Activated CD4-positive, alpha-beta T cell treated with anti-CD3 and anti-CD28 coated beads, Interleukin-2, amount 50 U/mL, for 16 hours (primary cell): ENCODE data around the gene TMEM98.
"Not testable (repeated sequence)": the region's sequence is repeated elsewhere in the genome, so short reads cannot be mapped to it uniquely, and the experiment has no call there.

ENCODE experiments used
- DNase-seq: peaks from one replicate; pipeline ENCODE4 v3.0.0-alpha.2; 2020

The TMEM98 gene

DNA sequence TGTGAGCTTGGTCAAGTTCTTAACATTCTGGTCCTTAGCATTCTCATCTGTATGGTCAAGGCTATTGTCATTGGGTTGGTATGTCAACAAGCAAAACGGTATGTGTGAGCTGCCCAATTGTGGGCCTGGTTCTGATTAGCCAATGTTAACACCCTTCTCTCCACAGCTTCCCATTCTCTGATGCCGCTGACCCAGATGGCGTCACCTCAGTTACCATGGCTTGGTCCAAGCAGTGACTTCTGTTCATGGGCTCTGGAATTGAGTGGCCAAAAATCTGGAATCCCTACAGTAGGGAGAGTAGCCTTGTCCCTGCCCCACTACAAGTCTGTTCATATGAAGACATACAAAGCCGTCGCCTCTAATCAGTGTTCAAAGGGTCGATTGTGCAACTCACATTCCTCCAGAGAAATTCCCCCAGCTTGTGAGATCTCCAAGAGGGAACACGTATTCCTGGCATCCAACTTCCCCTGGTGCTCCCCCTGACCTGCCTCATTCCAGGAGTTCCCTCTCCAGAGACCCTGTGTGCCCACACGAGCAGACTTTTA is 15.8 kb downstream of the TMEM98 start:
- DNase-seq, result no peak

DNA sequence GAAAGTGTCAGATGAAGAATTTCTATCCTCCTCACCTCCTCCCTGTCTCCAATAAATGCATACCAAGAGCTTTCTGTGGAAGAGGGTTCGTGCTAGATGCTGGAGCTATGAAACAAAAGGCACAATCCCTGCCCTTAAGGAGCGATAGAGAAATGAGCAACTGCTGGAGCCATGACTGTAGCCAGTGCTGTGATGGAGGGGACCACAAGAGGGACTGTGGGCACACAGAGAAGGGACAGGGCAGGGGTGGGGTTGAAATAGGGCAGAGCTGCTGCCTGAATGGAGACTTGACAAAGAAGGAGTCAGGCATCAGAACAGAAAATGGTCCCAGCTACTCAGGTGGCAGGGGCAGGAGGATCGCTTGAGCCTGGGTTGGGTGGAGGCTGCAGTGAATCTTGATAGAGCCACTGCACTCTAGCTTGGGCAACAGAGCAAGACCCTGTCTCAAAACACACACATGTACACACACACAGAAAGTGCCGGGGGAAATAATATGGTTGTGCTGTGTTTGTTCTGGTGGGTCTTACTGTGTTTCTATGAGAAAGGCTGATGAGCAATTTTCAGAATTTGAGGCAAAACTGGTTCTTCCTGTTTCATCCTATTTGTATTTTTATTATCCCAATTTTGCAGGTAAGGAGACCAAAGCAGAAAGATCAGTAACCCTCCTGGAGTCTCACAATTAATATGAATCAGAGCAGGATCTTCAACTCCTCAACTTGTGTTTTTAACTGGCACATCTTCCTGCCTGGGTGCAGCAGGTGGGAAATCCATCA is 16.5 kb downstream of the TMEM98 start:
- no peak for DNase-seq

DNA sequence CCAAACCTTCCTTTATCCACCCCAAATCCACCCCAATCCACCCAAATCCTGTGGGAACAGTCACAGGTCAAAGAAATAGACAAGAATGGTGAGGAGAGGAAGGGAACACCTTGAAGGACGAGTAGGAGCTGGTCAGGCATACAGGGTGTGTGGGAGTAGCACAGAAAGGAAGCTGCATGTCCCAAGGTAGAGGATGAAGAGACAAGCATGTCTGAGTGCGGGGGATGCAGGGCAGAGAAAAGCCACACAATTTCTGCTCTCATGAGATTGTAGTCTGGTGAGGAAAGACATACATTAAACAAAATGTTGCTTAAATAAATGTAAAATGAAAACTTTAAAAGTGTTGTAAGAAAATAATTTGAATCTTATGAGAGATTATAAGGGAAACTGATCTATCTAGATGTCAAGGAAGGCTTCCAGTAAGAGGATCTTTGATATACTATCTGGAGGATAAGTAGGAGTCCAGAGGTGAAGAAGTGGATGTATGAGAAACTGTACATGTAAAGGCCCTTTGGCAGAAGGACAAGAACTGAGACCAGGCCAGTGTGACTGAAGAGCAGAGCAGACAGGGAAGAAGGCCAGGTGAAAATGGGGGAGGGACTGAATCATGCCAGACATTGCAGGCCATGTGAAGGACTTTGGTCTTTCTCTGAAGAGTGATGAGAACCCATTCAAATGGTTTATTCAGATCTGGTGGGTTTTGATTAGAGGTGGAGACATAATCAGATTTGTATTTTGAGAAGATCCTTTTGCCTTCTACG is 18.6 kb downstream of the TMEM98 start:
- DNase-seq, result no peak

DNA sequence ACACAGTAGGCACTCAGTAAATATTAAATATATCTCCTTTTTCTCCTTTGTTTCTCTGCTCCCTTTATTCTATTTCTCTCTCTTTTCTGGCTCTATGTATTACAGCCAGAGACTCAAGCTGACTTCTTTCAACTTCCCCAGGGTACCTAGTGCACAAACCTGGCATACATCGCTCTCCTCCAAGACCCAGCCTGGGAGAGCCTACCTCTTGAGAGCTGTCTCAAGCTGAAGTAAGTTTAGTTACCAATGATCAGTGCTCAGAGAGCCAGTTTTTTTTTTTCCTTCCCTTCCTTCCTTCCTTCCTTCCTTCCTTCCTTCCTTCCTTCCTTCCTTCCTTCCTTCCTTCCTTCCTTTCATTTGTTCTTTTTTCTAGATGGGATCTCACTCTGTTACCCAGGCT is 19.8 kb downstream of the TMEM98 start:
- no peak for DNase-seq

DNA sequence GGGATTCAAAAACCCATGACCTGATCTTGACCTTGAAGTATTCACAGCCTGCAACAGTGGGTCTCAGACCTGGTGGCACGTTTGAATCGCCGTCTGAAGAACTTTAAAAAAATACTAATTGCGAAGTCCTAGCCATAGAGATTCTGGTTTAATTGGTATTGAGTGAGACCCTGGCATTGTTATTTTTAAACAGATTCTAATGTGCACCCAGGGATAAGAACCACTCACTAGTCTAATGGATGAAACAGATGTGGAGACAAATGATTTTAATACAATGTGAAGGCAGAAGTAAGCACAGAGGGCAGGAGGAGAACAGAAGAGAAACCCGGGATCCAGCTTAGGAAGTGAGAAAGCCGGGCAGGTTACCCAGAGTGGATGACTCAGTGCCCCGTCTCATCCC is 21.2 kb downstream of the TMEM98 start:
- DNase-seq, result no peak

DNA sequence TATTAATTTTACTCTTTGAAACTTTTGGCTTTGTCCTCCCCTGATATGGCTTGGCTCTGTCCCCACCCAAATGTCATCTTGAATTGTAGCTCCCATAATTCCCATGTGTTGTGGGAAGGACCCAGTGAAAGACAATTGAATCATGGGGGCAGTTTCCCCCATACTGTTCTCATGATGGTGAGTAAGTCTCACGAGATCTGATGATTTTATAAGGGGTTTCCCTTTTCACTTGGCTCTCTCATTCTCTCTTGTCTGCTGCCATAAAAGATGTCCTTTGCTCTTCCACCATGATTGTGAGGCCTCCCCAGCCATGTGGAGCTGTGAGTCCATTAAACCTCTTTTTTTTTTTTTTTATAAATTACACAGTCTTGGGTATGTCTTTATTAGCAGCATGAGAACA is 24.5 kb downstream of the TMEM98 start:
- DNase-seq, result not testable (repeated sequence)

DNA sequence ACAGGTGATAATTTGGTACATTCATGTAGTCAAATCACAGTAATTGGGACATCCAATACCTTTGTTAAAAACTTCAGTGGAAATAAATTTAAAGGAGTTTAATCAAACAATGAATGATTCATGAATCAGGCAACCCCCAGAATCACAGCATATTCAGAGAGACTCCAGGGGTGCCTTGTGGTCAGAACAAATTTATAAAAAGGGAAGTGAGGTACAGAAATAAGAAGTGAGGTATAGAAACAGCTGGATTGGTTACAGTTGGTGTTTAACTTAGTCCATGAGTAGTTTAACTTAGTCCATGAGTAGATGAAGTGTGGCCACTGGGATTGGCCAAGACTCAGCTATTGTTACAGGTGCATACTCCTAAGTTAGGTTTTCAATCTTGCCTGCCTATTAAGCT is 25.1 kb downstream of the TMEM98 start:
- DNase-seq, result no peak

DNA sequence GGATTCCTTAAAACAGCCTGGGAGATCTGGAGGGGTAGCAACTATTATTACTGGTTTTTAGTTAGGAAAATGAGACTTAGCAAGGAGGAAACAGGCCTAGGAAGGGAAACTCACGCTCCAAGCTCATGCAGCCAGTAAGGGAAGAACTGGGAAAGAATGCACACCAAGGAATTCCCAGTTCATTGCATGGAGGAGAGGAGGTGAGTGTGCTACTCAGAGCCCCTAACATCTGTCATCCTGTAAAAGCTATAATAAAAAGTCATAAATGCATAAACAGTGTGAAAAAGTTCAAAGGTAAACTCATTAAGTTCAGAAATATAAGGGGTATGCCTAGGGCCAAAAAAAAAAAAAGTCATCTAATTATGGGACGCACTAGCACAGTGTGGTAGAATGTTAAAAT is 25.9 kb downstream of the TMEM98 start:
- no peak for DNase-seq

DNA sequence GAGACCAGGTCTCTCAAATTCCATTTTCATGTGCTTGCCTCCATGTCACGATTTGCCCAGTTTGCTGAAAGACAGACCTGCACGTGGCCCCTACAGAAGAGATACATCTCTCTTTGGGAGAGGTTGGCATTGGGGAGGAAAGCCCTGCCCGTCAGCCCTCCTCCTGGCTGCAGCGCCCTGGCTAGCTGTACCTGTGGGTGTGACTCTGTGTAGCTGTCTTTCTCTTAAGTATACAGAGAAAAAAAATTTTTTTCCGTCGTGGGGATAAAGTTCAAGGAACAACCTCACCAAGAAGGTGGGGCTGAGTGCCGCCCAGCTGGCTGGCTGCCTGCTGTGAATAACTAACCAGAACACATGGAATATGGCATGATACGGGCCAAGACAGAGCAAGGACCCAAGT is 26.5 kb downstream of the TMEM98 start:
- DNase-seq, result no peak

DNA sequence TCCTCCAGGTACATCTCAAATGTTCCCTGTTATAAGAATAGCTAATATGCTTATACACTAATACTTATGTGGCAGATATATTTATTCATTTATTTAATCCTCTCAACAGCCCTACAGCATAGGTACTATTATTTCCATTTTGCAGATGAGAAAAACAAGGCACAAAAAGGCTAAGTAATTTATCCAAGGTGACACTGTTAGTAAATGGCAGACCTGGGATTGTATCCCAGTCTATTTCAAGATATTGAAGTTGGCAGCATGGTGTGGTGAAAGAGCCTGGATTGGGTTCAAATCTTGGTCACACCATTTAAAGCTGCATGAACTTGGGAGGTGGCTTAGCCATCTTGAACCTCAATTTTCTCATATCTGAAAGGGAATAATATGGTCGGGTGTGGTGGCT is 27.2 kb downstream of the TMEM98 start:
- no peak for DNase-seq

DNA sequence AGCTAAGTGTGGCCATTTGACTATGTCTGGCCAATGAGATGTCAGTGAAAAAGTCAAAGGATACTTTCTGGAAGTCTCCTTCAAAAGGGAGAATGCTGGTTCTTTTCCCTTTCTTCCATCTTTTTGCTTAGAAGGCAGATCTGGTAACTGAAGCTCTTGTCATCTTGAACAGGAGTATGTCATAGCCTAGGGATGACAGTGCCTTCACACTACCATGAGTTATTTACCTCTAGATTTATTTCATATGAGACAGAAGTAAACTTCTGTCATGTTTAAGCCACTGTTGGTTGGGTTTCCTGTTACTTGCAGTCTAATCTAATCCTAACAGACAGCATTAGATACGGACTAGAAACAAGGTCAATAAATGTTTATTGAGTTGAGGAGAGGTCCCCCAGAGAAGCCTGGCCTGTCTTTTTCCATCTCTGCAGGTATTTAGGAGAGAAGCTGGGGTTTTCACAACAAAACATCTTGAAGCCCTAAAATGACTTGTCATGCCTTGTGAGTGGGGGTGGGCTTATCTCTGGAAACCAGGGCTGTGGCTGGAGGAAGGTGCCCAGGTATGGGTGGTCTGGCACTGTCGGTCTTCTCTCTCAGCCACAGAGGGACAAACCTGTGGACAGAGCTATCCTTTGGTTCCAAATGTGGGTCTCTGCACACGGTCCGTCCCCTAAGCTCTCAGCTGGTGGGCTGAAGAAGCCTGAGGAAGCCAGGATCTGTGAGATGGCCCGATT is 28.5 kb downstream of the TMEM98 start:
- DNase-seq, result no peak

DNA sequence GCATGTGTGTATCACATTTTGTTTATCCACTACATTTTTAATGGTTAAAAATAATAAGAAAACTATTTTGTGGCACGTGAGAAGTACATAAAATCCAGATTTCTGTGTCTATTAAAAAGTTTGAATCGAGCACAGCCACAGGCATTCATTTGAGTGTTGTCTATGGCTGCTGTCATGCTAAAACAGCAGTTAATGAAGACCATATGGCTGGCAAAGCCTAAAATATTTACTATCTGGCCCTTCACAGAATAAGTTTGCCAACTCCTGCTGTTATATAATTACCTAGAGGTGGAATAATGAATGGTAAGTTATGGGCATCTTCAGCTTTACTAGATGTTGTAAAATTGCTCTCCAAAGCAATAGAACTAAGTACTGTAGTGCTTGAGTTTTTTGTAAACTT is 30.5 kb downstream of the TMEM98 start:
- DNase-seq, result no peak

DNA sequence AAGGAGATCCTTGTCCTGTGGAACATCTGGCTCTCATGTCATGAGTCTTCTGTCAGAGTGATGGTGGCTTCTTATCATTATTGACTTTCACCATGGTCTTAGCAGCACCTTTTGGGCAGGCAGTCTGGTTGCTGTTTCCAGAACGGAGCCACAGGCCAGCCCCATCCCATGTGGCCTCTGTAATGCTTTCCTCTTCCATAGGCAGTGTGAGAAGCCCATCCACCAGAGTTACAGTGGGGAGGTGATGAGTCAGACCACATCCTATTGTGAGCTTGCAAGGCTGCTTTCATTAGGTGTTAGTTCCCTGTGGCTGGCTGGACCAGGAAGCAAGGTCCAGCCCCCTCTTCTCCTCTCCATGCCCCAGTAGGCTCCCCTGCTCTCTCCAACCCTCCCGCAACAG is 32.9 kb downstream of the TMEM98 start:
- no peak for DNase-seq

DNA sequence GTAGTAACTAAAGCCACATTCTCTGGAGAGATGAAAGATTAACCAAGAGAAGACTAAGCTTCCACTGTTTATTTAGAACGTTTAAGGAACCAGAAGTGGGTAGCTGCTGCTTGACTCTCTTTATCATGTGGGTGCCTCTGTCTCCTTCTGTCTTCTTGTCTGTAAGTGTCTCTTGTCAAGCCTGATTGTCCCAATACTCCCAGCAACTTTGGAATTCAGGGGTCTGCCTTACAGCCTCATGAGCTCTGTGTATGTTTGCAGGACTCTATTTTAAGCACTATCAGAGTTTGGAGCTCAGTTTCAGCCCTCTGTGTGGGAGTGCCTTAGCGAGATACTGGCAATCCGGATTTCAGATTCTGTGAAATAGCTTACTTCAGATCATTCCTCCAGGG is 34.4 kb downstream of the TMEM98 start:
- DNase-seq, result no peak

DNA sequence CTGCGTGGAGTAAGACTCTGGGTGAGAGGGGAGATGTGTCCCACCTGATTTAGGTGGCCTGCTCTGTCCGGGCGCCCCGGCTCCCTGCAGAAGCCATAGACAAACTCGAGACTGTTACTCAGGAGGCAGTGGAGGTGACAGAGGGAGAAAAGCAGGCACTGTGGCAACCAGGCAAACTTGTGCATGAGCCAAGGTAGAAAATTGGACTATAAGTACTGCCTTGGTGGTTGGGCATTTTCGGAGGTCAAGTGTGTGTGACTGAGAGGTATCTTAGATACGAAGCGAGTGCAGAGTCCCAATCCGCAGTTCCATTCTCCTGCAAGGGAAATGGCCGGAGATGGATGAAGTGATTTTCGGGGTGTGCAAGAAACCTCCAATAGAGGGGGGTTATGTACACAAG is 36.6 kb downstream of the TMEM98 start:
- no peak for DNase-seq

DNA sequence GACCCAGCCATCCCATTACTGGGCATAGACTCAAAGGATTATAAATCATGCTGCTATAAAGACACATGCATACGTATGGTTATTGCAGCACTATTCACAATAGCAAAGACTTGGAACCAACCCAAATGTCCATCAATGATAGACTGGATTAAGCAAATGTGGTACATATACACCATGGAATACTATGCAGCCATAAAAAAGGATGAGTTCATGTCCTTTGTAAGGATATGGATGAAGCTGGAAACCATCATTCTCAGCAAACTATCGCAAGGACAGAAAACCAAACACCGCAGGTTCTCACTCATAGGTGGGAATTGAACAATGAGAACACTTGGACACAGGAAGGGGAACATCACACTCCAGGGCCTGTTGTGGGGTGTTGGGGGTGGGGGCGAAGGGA is 41.3 kb downstream of the TMEM98 start:
- not testable (repeated sequence) for DNase-seq

DNA sequence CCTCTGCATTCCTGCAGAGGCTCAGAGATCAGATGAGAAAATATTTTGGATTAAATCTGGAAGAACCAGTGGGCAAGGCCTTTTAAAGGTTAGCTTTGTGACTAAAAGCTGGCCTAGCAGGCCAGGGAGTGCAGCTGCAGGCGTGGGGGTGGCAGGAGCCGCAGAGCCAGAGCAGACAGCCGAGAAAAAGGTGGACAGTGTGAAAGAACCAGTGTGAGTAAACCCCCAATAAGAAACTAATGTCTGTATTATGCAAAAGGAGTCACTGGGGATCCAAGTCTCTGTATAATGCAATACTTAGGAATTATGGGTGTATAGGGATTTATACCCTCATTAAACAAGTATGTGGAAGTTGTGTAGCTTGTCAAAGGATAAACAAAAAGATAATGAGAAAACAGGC is 42.3 kb downstream of the TMEM98 start:
- DNase-seq, result peak; percentile 7

DNA sequence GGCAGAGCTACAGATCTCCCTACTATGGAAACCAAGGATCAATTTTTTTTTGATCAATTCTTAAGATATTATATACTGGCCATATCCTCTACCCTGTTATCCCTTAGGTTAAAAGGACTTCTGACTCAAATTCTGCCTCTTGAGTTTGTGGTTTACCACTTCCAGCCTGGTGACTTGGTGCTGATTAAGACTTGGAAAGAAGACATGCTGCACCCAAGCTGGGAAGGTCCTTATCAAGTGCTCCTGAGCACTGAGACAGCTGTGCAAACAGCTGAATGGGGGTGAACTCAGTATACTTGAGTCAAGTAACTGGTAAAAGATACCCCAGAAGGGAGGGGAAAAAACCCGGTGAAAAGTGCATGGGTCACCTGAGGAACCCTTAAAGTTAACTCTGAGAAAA is 43.2 kb downstream of the TMEM98 start:
- DNase-seq, result peak; percentile 84

DNA sequence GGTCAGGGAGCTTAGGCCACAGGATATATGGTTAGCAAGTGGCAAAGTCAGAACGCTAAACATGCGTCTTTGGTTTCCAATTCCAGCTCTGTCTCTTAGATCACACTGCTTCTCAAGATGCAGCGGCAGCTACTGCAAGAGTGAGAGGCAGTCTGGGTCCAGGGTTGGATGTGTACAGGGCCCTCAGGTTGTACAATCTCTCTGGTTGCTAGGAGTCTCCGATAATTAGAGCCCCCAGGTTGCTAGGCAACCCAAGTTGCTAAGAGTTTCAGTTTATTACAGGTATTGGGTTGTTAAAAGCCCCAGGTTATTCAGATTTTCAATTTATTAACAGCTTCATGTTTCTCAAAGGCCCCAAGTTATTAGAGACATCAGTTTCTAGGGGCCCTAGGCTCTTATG is 48.2 kb downstream of the TMEM98 start:
- no peak for DNase-seq

DNA sequence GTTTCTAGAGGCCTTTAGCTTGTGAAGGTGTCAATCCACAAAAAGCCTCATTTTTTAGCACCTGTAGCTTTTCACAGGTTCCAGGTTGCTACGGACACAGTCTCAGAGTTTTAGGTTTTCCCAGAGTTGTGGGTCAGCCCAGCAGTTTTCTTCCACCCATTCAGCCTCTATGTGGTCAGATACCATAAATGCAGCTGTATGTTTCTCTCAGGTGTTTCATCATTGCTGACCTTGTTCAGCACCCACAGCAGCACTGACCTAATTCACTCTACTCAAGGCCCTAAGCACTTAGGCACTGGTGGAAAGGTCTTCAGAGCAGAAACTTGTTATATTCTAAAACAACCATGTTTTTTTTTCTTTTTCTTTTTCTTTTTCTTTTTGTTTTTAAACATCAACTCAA is 48.7 kb downstream of the TMEM98 start:
- DNase-seq, result no peak

DNA sequence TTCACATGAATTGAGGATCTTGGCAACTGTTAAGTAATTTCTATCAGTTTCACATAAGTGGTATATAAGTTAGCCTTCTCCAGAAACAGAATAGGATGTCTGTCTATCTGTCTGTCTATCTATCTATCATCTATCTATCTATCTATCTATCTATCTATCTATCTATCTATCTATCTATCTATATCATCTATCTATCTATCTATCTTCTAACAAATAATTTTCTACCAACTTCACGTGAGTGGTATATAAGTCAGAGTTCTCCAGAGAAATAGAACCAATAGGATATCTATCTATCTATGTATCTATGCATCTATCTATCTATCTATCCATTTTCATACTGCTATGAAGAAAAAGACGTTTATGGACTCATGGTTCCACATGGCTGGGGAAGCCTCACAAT is 52.3 kb downstream of the TMEM98 start:
- DNase-seq, result no peak

DNA sequence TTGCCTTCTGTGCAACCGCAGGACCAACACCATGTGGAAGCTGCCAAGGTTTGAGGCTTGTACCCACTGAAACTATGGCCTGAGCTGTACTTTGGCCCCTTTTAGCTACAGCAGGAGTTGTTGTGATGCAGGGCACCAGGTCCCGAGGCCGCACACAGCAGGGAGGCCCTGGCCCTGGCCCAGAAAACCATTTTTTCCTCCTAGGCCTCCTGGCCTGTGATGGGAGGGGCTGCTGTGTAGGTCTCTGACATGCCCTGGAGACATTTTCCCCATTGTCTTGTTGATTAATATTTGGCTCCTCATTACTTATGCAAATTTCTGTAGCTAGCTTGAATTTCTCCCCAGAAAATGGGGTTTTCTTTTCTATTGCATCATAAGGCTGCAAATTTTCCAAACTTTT is 53.7 kb downstream of the TMEM98 start:
- not testable (repeated sequence) for DNase-seq

DNA sequence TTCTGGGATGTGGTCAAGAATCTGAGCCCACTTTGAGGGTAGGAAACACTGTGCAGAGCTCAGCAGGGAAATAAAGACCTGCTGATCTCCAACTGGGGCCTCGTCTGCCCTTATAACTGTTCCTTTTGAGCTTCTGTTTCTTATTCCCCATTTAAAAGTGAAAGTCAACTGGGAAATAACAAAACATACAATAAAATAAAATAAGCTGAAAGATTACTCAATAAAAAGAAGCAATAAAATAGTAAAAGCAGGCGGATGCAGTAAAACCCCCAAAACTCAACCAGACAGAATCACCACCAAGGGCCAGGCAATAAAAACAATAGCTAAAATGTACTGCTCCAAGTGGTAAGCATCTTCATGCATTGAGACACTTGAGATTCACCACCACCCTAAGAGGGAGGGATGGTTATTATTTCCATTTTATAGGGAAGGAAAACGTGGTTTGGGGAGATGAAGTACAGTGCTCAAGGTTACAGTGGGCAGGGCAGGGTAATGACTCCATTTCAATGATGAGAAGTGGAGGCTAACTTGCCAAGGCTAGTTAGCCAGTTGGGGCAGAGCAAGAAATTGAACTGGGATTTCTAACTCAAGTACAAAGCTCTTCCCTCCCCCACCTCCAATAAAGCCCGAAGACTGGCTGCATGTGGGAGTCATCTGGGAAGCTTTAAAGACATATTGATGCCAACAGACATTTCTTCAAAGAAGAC is 57.2 kb downstream of the TMEM98 start:
- no peak for DNase-seq
